ENCODE data around the gene VAT1. TPM values are rescaled to one million over a fixed set of nuclear protein-coding genes. Genes with fewer than 3 reads are reported as not detected.
"Not testable (repeated sequence)": the region's sequence is repeated elsewhere in the genome, so short reads cannot be mapped to it uniquely, and the experiment has no call there.

Gene VAT1
- total and polyA plus RNA-seq, 9 of the 15 experiments (the other 6 are each of a cell fraction or from before 2014, with no cell fraction given), result 29.4 to 153 (median 66.7) TPM

- TF ChIP-seq ZNF592 (IDR thresholded peaks at IDR 0.05) (no peak), RAD51 (IDR thresholded peaks at IDR 0.05; ENCODE audit: borderline replicate concordance, low read depth) (no peak), ZNF76 (CRISPR knock-in tag; IDR thresholded peaks at IDR 0.05; ENCODE audit: borderline replicate concordance) (no peak)
Observed at GRCh38 chr17:43056051-43056450, 33.9 kb upstream of the VAT1 start (continued).

GRCh38 chr17:43053008-43053407 is 30.8 kb upstream of the VAT1 start:
- peaks cover 73% of the 10 kb centered on the region for H3K36me3 ChIP-seq (ENCODE audit: control insufficient read depth, insufficient read depth, low read length)
- BruUV-seq (replicated peaks); H3K9ac ChIP-seq (ENCODE audit: insufficient read depth in 1 of 2, low read depth in 2 of 2, low read length in 2 of 2); FAIRE-seq; DNase-seq (ENCODE audit: extremely low read depth in 1 of 4, low spot score in 3 of 4); H3K27ac ChIP-seq (ENCODE audit: extremely low read depth, low read depth, low read length); H2AFZ ChIP-seq (ENCODE audit: low read depth, low read length); intact Hi-C loops (cut with micrococcal nuclease); H3K9me1 ChIP-seq (ENCODE audit: control insufficient read depth, insufficient read depth, low read length); H3K4me3 ChIP-seq; H3K4me2 ChIP-seq (ENCODE audit: insufficient read depth, low read length); H3K79me2 ChIP-seq (ENCODE audit: control insufficient read depth, insufficient read depth, low read length); H3K9me3 ChIP-seq (replicated peaks; ENCODE audit: control insufficient read depth, insufficient read depth, low read depth, low read length); in situ Hi-C loops (cut with MboI); POLR2A ChIA-PET; H3K27me3 ChIP-seq (ENCODE audit: control insufficient read depth in 2 of 2, insufficient read depth in 2 of 2, low read length in 2 of 2); CTCF ChIA-PET (ENCODE audit: low intra/inter-chr PET ratio); H4K20me1 ChIP-seq (replicated peaks; ENCODE audit: control insufficient read depth, insufficient read depth, low read length); ATAC-seq; H3K4me1 ChIP-seq (replicated peaks in 1 of 2; ENCODE audit: control insufficient read depth in 2 of 2, insufficient read depth in 2 of 2, low read length in 2 of 2): not testable (repeated sequence)
- WGBS (ENCODE audit: insufficient coverage, low coverage, missing lambda C conversion rate), result 100% methylated on average over 7 of the region's 7 CpGs

Data from K562 (cell line).